ENCODE results near the gene ESCO1.

The ESCO1 gene

GRCh38 chr18:21489919-21490495 lies 110.5 kb downstream of the ESCO1 start:
- DNase-seq (ENCODE audit: low read depth, low spot score), result no peak

- DNase-seq (ENCODE audit: low read depth, low spot score), result no peak
Observed at GRCh38 chr18:21489119-21489750, 111.3 kb downstream of the ESCO1 start.

DNA sequence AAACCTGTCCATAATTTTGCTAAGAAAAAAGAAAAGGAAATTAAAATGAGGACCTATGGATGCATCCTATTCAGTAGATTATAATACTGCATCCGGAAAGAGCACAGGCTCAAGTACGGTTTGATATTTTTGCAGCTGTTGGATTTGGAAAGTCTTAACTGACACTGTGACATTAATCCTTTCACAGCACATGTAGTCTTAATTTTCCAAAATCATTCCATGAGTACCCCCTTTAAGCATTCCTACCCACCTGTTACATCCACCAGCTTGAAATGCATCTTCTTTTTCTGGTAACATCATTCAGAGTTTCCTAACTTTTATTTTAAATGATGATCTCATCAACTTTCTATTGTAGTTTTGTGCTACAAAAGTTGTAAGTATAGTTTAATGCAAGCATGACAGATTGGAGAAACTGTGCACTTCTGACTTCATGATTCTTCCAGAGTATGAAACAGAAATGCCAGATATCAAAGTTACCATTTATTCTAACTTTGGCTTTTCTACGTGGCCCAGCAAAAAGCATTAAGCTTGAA lies 113.5 kb downstream of the ESCO1 start:
- no peak for DNase-seq (ENCODE audit: low read depth, low spot score)

- no peak for DNase-seq (ENCODE audit: low read depth, low spot score)
Observed at GRCh38 chr18:21484851-21485636, 115.5 kb downstream of the ESCO1 start.

DNA sequence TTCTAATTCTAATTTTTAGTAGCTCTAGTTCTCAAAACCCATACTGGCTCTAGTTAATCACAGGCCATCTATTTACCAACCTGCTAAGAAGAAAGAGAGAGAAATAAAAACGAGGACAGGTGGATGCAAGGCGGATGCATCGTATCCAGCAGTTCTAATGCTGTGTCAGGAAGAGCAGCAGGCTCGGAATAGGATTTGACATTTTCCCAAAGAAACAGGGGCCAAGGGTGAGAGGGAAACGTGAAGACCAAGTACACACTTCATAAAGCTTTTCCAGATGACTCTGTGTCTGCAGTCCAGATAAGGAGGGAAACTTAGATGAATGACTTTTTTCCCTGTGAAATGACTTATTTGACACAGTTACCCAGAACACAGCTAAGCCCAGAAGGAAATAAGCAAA lies 117.5 kb downstream of the ESCO1 start:
- no peak for DNase-seq (ENCODE audit: low read depth, low spot score)

- DNase-seq (ENCODE audit: low read depth, low spot score), result no peak
Observed at GRCh38 chr18:21481739-21482138, 118.8 kb downstream of the ESCO1 start.

DNA sequence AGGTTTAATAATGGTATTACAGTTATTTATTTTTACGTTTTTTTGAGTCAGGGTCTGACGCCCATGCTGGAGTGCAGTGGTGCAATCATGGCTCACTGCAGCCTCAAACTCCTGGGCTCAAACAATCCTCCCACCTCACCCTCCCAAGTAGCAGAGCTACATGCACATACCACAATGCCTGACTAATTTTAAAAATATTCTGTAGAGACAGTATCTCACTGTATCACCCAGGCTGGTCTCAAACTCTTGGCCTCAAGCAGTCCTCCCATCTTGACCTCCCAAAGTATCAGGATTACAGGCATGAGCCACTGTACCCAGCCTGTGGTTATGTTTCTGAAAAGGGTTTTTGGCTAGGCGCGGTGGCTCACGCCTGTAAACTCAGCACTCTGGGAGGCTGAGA lies 120.8 kb downstream of the ESCO1 start:
- DNase-seq (ENCODE audit: low read depth, low spot score), result no peak
